Uterus (tissue), 2 donors: ENCODE results near the gene TSPAN4.

Source experiments
- CTCF ChIP-seq, 4 experiments: fragments of 200-600 bp in 2 of 4; fragments of 450-650 bp in 2 of 4; sonication (generic) in 2 of 4; IDR thresholded peaks; one replicate each; pipeline ENCODE4 v1.5.1; 2016 to 2019; ENCODE audit warnings: antibody characterized with exemption in 4 of 4, mild to moderate bottlenecking in 2 of 4, moderate library complexity in 1 of 4
- POLR2A ChIP-seq, 2 donors: fragments of 450-650 bp; IDR thresholded peaks; one replicate each; pipeline ENCODE4 v1.6.1; 2016; ENCODE audit warnings: antibody characterized with exemption in 2 of 2, mild to moderate bottlenecking in 1 of 2, moderate library complexity in 1 of 2

GRCh38 chr11:912266-912665, 69.6 kb downstream of the TSPAN4 start:
- TF ChIP-seq POLR2A (IDR thresholded peaks at IDR 0.05) (no peak), CTCF (IDR thresholded peaks at IDR 0.05) (no peak)
